Measurements from ENCODE around the gene PEX7.
A peak's percentile ranks its signal among the peaks of the same experiment; 100 is the strongest.
"Not testable (repeated sequence)": the region's sequence is repeated elsewhere in the genome, so short reads cannot be mapped to it uniquely, and the experiment has no call there.

The PEX7 gene

DNA sequence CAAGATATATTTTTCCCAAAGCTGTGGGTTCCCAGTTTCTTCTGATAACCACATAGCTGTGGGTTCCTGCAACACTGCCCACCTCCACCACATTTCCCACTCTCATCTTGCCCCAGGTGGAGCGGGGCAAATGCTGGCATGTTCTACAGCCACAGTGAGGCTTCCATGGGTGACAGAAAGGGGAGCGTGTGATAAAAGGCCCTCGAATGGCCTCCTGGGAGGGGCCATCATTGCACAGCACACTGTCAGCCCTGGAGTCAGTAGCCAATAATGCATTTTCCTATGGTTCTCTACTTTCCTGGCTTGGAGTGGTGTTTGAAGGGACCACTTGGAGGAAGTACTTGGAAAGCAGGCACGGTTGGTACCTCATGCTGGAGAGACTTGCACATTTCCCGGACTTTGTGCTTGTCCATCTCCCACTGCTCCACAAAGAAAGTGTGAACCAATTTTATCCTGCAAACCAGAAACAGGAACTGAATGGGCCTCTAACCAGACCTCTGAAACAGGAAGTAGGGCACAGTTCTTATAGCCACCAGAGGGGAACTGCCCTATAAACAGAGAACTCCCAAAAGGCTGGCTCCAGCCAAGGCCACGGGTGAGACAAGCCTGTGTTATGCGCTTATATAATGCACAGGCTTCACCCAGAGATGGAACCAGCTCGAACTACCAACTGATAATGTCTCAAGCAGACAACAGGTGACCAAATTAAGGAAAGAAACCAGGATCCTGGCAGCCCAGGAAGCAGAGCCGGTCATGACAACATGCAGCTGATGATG, 38.7 kb upstream of the PEX7 start:
- Mint-ChIP-seq H3K9me3 (no peaks in the 10 kb centered on the region), H3K27me3 (no peaks in the 10 kb centered on the region), H3K36me3 (ENCODE audit: insufficient read depth) (peaks cover 25% of the 10 kb centered on the region), H3K27ac (peak overlapping the region; percentile 71 to 92), H3K4me3 (peak overlapping the region; percentile 66 to 88), H3K4me1 (ENCODE audit: low read depth in 2 of 2) (peaks cover 61 to 62% of the 10 kb centered on the region in 2 donors)
- peak; percentile 61 for ATAC-seq (replicated peaks)
- no peak for DNase-seq

DNA sequence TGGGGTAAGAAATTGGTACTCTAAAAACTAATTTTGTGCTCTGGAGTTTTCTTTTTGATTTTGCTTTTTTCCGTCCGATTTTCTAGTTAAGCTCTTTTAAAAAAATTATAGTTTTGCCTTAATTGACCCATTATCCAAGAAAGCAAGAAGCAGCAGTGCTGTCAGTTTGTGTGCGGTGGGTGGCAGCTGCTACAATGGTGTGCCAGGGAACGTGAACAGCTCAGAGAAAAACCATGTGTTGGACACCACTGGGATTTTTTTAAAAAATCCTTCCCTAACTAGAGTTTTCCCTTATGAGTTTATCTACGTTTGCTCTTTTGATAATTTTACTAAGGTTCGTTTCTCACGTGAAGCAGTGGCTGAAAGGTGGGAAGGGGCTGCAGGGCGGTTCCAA, 38.1 kb upstream of the PEX7 start:
- H3K4me3 Mint-ChIP-seq = peak overlapping the region; percentile 66 to 88
- DNase-seq (no peak), ATAC-seq (replicated peaks) (no peak)
- H3K36me3 Mint-ChIP-seq (ENCODE audit: insufficient read depth) = peaks cover 24% of the 10 kb centered on the region
- H3K4me1 Mint-ChIP-seq (ENCODE audit: low read depth in 2 of 2) = peaks cover 62% of the 10 kb centered on the region in 2 donors
- H3K9me3 Mint-ChIP-seq = no peaks in the 10 kb centered on the region
- H3K27me3 Mint-ChIP-seq = no peaks in the 10 kb centered on the region
- H3K27ac Mint-ChIP-seq = peak overlapping the region; percentile 71 to 92

DNA sequence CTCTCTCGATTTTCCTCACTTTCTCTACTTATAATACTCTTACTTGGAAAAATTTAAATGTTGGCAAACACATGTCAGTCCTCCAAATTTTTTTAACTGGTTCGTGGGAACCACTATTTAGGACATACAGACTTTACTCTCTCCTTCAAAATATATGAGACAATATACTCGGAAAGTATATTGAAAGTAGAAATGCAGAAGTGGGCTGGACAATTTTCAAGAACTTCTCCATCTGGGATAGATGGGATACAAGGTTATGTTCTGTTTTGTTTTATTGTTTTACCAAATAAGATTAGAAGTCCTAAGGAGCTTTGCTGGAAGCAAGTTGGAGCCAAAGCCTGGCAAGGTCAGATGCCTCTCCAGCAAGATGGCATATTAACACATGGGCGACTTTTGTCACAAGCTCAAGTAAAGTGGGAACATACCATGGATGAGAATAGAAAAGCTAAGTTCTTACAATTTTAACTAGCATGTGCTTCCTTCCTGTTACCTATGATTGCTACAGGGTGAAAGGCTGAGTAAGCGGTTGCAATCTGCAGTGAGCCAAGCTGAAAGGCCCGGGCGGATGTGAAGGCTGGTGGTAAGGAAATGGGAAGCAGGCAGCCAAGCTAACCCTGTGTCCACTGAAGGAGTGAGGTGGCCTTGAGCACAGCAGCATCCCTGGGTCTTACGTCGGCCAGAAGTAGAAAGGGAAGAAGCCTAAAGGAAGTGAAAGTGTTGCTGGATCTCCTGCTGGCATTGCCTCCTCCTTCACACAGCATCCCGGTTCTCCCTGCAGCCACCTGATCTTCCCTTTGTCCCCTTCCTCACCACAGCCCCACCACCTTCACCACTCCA, 37.3 kb upstream of the PEX7 start:
- peak in 1 of 3 experiments; percentile 20 for DNase-seq
- Mint-ChIP-seq H3K27me3 (no peaks in the 10 kb centered on the region), H3K27ac (peak overlapping the region; percentile 71 to 93), H3K4me3 (peak overlapping the region; percentile 66 to 88), H3K9me3 (no peaks in the 10 kb centered on the region), H3K4me1 (ENCODE audit: low read depth in 2 of 2) (peaks cover 61 to 62% of the 10 kb centered on the region in 2 donors), H3K36me3 (ENCODE audit: insufficient read depth) (peaks cover 27% of the 10 kb centered on the region)
- ATAC-seq (replicated peaks) = peak; percentile 34

DNA sequence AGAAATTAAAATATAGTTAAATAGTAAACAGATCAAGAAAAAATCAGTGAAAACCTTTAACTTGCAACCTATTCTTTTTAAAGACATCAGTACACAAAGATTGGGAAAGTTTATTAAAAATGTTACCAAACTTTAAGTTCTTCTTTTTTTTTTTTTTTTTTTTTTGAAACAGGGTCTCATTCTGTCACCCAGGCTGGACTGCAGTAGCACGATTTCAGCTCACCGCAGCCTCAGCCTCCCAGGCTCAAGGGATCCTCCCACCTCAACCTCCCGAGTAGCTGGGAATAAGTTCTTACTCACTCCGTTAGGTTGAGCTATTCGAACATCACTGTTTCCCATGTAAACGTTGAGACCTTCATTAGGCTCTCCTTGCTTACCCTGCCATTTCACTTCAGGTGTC, 35.7 kb upstream of the PEX7 start:
- Mint-ChIP-seq H3K27me3 (no peaks in the 10 kb centered on the region), H3K36me3 (ENCODE audit: insufficient read depth) (peaks cover 33% of the 10 kb centered on the region), H3K27ac (peak overlapping the region; percentile 84 to 99), H3K9me3 (no peaks in the 10 kb centered on the region), H3K4me1 (ENCODE audit: low read depth in 2 of 2) (peaks cover 64 to 66% of the 10 kb centered on the region in 2 donors), H3K4me3 (peak overlapping the region; percentile 66 to 98)
- ATAC-seq (replicated peaks) (no peak), DNase-seq (no peak)

DNA sequence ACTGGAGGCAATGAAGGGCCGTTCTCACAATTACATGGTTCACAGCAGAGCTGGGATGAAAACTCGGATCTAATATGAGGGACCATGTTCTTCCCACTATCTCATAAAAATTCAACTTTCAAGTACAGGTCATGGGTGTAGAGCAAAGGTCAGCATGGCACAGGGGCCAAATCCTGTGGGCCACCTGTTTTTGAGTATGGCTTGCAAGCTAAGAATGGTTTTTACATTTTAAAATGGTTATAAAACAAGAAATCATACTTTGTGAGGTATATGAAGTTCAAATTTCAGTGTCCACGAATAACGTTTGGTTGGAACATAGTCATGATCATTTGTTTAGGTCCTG, 34.7 kb upstream of the PEX7 start:
- DNase-seq (no peak), ATAC-seq (replicated peaks) (no peak)
- Mint-ChIP-seq H3K4me1 (ENCODE audit: low read depth in 2 of 2) (peaks cover 57 to 59% of the 10 kb centered on the region in 2 donors), H3K4me3 (peak overlapping the region; percentile 95 to 98), H3K27me3 (no peaks in the 10 kb centered on the region), H3K36me3 (ENCODE audit: insufficient read depth) (peaks cover 40% of the 10 kb centered on the region), H3K27ac (peak overlapping the region; percentile 84 to 99), H3K9me3 (no peaks in the 10 kb centered on the region)

DNA sequence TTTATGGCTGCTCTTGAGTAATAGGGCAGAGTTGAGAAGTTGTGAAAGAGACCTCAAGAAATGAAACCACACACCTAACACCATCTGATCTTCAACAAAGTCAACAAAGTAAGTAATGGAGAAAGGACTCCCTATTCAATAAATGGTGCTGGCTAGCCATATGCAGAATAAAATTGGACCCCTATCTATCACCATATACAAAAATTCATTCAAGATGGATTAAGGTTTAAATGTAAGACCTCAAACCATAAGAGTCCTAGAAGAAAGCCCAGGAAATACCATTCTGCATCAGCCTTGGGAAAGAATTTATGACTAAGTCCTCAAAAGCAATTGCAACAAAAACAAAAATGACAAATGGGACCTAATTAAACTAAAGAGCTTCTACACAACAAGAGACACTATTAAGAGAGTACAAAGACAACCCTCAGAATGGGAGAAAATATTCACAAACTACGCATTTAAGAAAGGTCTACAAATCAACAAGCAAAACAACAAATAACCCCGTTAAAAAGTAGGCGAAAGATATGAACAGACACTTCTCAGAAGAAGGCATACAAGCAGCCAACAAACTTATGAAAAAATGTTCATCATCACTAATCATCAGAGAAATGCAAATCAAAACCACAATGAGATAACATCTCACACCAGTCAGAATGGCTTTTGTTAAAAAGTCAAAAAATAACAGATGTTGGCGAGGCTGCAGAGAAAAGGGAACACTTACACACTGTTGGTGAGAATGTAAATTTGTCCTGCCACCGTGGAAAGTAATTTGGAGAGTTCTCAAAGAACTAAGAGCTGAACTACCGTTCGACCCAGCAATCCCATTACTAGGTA, 34.1 kb upstream of the PEX7 start:
- Mint-ChIP-seq H3K9me3 (no peaks in the 10 kb centered on the region), H3K27me3 (no peaks in the 10 kb centered on the region), H3K4me1 (ENCODE audit: low read depth in 2 of 2) (peaks cover 58 to 59% of the 10 kb centered on the region in 2 donors), H3K27ac (peak overlapping the region; percentile 84 to 99), H3K4me3 (peak overlapping the region; percentile 95 to 98), H3K36me3 (ENCODE audit: insufficient read depth) (peaks cover 43% of the 10 kb centered on the region)
- ATAC-seq (replicated peaks) (peak; percentile 18), DNase-seq (no peak)

DNA sequence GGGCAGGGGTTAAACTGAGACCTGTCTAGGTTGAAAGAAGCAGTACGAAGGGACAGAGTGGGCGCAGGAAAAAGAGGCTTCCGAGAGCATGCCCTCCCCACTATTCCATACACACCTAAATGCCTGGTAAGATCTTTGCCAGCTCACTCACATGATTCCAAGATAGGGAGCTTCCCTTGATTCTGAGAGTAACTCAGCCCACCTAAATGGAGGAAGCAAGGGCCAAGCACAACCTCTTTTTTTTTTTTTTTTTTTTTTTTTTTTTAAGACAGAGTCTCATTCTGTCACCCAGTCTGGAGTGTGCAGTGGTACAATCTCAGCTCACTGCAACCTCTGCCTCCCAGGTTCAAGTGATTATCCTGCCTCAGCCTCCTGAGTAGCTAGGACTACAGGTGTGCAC, 33.0 kb upstream of the PEX7 start:
- Mint-ChIP-seq H3K4me1 (ENCODE audit: low read depth in 2 of 2) (peaks cover 48 to 49% of the 10 kb centered on the region in 2 donors), H3K27ac (peak overlapping the region; percentile 84 to 99), H3K36me3 (ENCODE audit: insufficient read depth) (peaks cover 38% of the 10 kb centered on the region), H3K4me3 (peak overlapping the region; percentile 95 to 98)
- not testable (repeated sequence) for DNase-seq; H3K27me3 Mint-ChIP-seq; H3K9me3 Mint-ChIP-seq; ATAC-seq (replicated peaks)

DNA sequence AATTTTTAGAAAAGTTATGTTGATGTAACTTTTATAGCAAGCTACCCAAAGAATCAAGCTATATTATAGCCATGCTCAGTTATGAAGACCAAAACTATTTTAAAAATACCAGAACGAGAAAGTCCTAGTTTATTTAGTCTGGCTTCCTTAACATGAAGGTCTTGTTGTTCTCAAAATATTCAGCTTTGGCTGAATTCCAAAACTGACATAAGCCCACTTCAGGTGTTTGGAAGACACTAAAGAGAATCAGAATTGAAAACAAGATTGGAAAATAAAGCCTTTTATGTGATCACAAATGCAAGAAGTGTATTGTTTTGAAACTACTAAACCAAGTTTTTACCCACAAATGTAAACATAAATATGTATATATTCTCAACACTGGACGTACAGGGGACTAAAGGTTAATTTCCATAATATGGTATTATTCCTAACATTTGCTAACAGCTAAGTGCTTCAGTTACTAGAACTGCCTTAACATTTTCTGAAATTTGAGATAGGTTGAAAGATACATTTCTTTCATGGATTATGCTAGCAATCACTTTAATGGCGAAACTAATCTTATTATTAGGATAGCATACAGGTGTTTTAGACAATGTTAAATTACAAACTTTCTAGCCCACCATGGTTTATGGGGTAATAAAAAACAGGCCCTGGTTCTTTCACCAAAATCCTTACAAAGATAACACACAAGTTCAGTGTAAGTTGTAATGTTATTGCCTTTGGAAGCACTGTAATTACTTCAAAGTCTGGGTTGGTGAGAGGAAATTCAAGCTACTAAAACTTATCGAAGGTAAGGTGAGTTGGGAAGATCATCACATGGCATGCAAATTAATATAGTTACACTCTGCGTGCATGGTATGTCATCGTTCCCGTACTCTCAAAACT, 31.7 kb upstream of the PEX7 start:
- no peak for ATAC-seq (replicated peaks)
- Mint-ChIP-seq H3K27ac (peak overlapping the region; percentile 84 to 99), H3K4me3 (peak overlapping the region; percentile 95 to 98), H3K9me3 (no peaks in the 10 kb centered on the region), H3K27me3 (no peaks in the 10 kb centered on the region), H3K4me1 (ENCODE audit: low read depth in 2 of 2) (peaks cover 37% of the 10 kb centered on the region in 2 donors), H3K36me3 (ENCODE audit: insufficient read depth) (peaks cover 27% of the 10 kb centered on the region)
- no peak for DNase-seq

DNA sequence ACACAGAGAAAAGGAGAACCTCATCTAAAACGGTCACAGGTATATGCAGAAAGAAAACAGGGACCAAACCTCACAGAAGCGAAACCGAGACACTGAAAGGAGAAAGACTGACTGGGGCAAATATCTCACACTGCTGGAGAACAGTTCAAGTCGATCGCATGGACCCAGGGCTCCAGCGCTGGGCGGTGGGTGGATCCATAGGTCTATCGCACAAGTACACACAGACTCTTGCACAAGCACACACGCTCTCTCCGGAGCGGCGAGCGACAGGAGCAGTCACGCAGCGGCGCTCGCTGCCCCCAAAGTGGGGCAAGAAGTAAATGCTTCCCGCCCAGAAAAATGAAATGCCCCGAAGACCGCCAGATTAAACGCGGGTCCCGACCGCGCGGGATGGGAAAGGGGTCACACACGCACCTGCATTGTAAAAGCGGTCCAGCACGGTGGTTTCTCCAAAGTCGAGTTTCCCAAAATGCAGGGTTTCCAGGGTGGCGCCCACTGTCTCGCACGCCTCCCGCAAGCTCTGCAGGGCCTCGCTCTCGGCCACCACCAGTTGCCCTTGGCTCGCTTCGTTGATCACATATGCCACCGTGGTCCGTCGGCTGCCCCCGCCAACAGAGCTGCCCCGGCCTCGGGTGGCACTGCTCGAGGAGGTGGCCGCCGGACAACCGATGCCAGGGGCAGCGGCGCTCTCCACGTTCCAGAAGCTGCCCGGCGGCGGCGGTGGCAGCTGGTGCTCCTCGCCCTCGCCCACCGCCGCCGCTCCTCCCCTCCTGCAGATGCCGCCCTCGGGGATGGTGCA, 30.9 kb upstream of the PEX7 start:
- Mint-ChIP-seq H3K27ac (peak overlapping the region; percentile 84 to 99), H3K4me3 (peak overlapping the region; percentile 95 to 98), H3K9me3 (no peaks in the 10 kb centered on the region), H3K36me3 (ENCODE audit: insufficient read depth) (peaks cover 25% of the 10 kb centered on the region), H3K4me1 (ENCODE audit: low read depth in 2 of 2) (peaks cover 33 to 35% of the 10 kb centered on the region in 2 donors), H3K27me3 (no peaks in the 10 kb centered on the region)
- DNase-seq (peak; percentile 25 to 49 (median 32)), ATAC-seq (replicated peaks) (peak; percentile 2)

DNA sequence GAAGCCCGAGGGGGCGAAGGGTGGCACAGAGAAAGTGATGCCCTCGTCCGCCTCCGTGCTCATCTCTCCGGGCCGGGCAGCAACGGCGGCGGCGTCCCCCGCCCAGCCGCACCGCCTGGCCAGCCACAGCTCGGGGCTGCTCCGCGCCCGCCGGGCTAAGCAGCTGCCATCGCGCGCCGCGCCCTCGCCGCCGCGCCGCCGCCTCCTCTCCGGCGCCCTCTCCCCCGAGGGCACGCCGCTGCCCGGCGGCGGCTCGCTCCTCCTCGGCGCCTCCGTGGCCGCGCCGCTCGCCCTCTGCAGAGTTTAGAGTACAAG, 30.3 kb upstream of the PEX7 start:
- H3K4me3 Mint-ChIP-seq = peak overlapping the region; percentile 95 to 98
- no peaks in the 10 kb centered on the region for H3K9me3 Mint-ChIP-seq
- peaks cover 25% of the 10 kb centered on the region for H3K36me3 Mint-ChIP-seq (ENCODE audit: insufficient read depth)
- ATAC-seq (replicated peaks) (no peak), DNase-seq (peak in 1 of 3 experiments; percentile 39)
- peaks cover 29 to 33% of the 10 kb centered on the region in 2 donors for H3K4me1 Mint-ChIP-seq (ENCODE audit: low read depth in 2 of 2)
- H3K27ac Mint-ChIP-seq = peak overlapping the region; percentile 98 to 99
- no peaks in the 10 kb centered on the region for H3K27me3 Mint-ChIP-seq

DNA sequence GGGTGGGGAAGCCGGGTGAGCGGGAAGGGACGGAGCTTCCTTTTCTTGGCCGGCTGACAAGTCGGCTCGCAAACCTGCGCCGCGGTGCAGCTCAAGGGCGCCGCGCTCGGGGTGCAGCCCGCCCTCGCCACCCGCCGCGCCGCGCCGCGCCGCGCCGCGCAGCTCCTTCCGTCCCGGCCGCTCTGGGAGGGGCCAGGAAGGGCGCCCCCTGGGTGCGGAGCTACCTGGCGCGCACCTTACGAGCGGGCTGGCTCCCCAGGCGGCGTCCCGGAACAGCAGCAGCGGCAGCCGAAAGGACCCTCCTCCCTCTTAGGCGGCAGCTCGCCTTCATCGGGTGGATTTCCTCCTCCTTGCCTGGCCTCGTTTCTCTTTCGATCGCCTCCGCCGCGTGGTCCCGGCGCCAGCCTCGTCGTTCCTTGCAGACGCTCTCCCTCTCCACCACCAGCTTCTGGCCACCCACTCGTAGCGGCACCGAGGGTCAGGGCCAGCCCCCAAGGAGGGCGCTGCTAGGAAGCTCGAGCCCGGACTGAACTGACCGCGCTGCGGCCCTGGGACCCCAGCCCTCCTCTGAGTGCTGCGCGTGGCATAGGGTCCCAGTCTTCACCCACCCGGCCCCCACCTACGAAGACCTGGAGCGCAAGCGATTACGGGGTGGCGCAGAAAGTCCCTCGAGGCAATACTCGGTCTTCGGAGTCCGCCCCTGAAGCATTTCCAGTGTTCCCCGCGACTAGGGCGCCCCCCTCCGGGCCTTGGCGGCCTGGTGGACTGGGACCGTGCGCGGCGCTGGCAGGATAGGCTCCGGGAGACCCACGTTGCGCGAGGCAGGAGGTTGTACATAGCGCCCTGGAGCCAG, 29.8 kb upstream of the PEX7 start, which contains the start of gene MAP3K5:
MAP3K5 (minus strand) TSS at position 68 of the 853 bp plus-strand sequence. CDS start 320 bp downstream, outside the sequence.
- H3K27ac Mint-ChIP-seq = peak within 1 kb of the TSS; percentile 98 to 99
- H3K4me1 Mint-ChIP-seq (ENCODE audit: low read depth in 2 of 2) = peaks cover 24 to 29% of the 10 kb centered on the region in 2 donors
- peak; percentile 71 for ATAC-seq (replicated peaks)
- DNase-seq = peak; percentile 97 to 98 (median 97)
- no peaks in the 10 kb centered on the region for H3K27me3 Mint-ChIP-seq
- H3K36me3 Mint-ChIP-seq (ENCODE audit: insufficient read depth) = peaks cover 25% of the 10 kb centered on the region
- peak within 1 kb of the TSS; percentile 95 to 98 for H3K4me3 Mint-ChIP-seq
- no peaks in the 10 kb centered on the region for H3K9me3 Mint-ChIP-seq
